ENCODE results near the gene ATP4B.

ATP4B gene

GRCh38 chr13:113669231-113669754 lies 11.3 kb upstream of the ATP4B start:
- no peak overlapping the region for H3K4me3 ChIP-seq (ENCODE audit: low read depth, low read length)
- in situ Hi-C loops (cut with HindIII; ENCODE audit: low sequenced_read_pairs): no loop called here
- no peak for TF ChIP-seq CTCF (IDR thresholded peaks at IDR 0.05; ENCODE audit: low read depth, low read length)
- no peak for DNase-seq (ENCODE audit: low read depth, low spot score)

GRCh38 chr13:113668491-113668971 lies 10.5 kb upstream of the ATP4B start:
- no peak overlapping the region for H3K4me3 ChIP-seq (ENCODE audit: low read depth, low read length)
- no peak for TF ChIP-seq CTCF (IDR thresholded peaks at IDR 0.05; ENCODE audit: low read depth, low read length)
- DNase-seq (ENCODE audit: low read depth, low spot score): no peak
- in situ Hi-C loops (cut with HindIII; ENCODE audit: low sequenced_read_pairs): no loop called here

- DNase-seq (ENCODE audit: low read depth, low spot score): no peak
- in situ Hi-C loops (cut with HindIII; ENCODE audit: low sequenced_read_pairs): no loop called here
- TF ChIP-seq CTCF (IDR thresholded peaks at IDR 0.05; ENCODE audit: low read depth, low read length): no peak
- H3K4me3 ChIP-seq (ENCODE audit: low read depth, low read length): no peak overlapping the region
Observed at GRCh38 chr13:113667771-113668490, 9.9 kb upstream of the ATP4B start.

GRCh38 chr13:113666951-113667701 lies 9.1 kb upstream of the ATP4B start, which contains the start of gene GRK1:
GRK1 (plus strand) TSS chr13:113667219; CDS start chr13:113667387, 168 bp downstream.
- no peak within 1 kb of the TSS for H3K4me3 ChIP-seq (ENCODE audit: low read depth, low read length)
- no peak for DNase-seq (ENCODE audit: low read depth, low spot score)
- no peak for TF ChIP-seq CTCF (IDR thresholded peaks at IDR 0.05; ENCODE audit: low read depth, low read length)
- in situ Hi-C loops (cut with HindIII; ENCODE audit: low sequenced_read_pairs): no loop called here

GRCh38 chr13:113666329-113666670 lies 8.3 kb upstream of the ATP4B start:
- no peak for TF ChIP-seq CTCF (IDR thresholded peaks at IDR 0.05; ENCODE audit: low read depth, low read length)
- H3K4me3 ChIP-seq (ENCODE audit: low read depth, low read length): no peak overlapping the region
- no peak for DNase-seq (ENCODE audit: low read depth, low spot score)
- in situ Hi-C loops (cut with HindIII; ENCODE audit: low sequenced_read_pairs): no loop called here

GRCh38 chr13:113665597-113666328 lies 7.8 kb upstream of the ATP4B start:
- no peak overlapping the region for H3K4me3 ChIP-seq (ENCODE audit: low read depth, low read length)

More at GRCh38 chr13:113665597-113666328, 7.8 kb upstream of the ATP4B start:
- in situ Hi-C loops (cut with HindIII; ENCODE audit: low sequenced_read_pairs): no loop called here
- DNase-seq (ENCODE audit: low read depth, low spot score): no peak
- TF ChIP-seq CTCF (IDR thresholded peaks at IDR 0.05; ENCODE audit: low read depth, low read length): no peak
